ENCODE data around the gene OSBPL2. TPM values are rescaled to one million over a fixed set of nuclear protein-coding genes. Genes with fewer than 3 reads are reported as not detected.
A peak's percentile ranks its signal among the peaks of the same experiment; 100 is the strongest.

Gene OSBPL2
- total and polyA plus RNA-seq, 9 of the 15 experiments (the other 6 are each of a cell fraction or from before 2014, with no cell fraction given) = 2.5 to 25.6 (median 14.1) TPM

DNA sequence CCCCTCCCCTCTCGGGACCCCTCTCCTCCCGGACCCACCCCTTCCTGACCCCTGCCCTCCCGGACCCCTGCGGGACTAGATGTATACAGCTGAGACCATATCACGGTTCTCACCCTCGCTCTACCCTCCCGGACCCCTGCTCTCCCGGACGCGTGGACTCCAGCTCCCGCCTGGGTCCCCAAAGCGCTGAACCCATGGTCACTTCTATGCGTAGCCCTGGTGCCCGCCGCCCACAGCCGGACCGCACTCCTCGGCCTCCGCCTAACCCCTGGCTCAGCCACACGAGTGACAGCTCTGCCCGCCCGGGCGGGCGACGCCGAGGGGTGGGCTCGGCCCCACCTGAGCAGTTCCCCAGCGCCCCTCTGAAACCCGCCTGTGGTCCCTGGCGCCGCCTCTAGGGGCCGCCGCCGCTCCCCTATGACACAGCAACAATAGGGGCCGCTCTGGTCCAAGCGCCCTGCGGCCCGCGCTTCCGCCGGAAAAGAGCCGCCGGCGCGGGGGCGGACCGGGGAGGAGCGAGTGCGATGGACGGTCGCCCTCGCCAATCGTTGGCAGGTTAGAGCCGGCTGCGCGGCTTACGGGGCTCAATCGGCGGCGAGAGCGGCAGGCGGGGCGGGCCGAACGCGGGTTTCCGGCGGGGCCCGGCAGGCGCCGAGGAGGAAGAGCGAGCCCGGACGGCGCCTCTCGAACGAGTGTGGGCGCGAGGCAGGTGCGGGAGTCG lies 64.2 kb downstream of the OSBPL2 start, which contains the start of gene ADRM1 (continued):
- TF ChIP-seq, protein P1, sequence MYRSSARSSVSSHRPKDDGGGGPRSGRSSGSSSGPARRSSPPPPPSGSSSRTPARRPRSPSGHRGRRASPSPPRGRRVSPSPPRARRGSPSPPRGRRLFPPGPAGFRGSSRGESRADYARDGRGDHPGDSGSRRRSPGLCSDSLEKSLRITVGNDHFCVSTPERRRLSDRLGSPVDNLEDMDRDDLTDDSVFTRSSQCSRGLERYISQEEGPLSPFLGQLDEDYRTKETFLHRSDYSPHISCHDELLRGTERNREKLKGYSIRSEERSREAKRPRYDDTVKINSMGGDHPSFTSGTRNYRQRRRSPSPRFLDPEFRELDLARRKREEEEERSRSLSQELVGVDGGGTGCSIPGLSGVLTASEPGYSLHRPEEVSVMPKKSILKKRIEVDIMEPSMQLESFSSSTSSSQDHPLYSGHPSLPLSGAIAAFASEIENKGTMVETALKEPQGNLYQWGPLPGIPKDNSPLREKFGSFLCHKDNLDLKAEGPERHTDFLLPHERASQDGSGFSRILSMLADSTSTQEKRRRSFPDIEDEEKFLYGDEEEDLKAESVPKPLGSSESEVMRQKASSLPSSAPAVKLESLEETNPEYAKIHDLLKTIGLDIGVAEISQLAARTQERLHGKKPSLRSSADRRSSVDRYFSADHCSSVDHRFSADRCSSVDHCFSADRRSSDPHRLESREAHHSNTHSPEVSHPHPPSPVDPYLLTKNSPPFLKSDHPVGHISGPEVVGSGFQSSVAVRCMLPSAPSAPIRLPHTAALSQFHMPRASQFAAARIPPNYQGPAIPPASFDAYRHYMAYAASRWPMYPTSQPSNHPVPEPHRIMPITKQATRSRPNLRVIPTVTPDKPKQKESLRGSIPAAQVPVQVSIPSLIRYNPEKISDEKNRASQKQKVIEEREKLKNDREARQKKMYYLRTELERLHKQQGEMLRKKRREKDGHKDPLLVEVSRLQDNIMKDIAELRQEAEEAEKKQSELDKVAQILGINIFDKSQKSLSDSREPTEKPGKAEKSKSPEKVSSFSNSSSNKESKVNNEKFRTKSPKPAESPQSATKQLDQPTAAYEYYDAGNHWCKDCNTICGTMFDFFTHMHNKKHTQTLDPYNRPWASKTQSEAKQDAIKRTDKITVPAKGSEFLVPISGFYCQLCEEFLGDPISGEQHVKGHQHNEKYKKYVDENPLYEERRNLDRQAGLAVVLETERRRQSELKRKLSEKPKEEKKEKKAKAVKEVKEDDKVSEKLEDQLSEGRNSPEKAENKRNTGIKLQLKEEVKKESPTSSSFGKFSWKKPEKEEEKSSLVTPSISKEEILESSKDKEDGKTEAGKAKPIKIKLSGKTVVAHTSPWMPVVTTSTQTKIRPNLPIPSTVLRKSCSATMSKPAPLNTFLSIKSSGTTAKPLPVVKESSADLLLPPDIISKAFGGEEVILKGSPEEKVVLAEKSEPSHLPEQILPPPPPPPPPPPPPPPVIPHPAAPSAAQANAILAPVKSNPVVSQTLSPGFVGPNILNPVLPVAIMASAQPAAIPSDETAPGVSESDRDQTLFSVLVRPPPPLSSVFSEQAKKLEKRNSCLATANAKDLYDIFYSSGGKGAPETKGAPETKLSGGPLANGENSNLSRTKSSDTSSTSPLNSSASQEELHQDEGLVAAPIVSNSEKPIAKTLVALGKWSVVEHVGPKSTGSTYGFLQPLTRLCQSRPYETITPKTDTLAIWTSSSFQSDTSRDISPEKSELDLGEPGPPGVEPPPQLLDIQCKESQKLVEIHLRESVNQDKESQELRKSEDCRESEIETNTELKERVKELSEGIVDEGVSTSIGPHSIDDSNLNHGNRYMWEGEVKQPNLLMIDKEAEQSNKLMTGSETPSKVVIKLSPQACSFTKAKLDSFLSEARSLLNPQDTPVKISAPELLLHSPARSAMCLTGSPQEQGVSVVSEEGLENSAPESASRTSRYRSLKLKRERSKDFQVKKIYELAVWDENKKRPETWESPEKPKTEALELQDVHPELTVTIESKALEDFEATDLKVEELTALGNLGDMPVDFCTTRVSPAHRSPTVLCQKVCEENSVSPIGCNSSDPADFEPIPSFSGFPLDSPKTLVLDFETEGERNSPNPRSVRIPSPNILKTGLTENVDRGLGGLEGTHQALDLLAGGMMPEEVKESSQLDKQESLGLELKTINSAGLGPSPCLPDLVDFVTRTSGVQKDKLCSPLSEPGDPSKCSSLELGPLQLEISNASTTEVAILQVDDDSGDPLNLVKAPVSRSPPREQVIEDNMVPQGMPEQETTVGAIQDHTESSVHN (IDR thresholded peaks at IDR 0.05; ENCODE audit: borderline replicate concordance in 1 of 2, low read depth in 1 of 2) = no peak
- TF ChIP-seq POLR2AphosphoS5 (IDR thresholded peaks at IDR 0.05; ENCODE audit: control insufficient read depth, insufficient read depth, low read depth, low read length) (peak; percentile 73), RBM25 (IDR thresholded peaks at IDR 0.05; ENCODE audit: low read depth, low read length, severe bottlenecking) (peak; percentile 100), CCNT2 (IDR thresholded peaks at IDR 0.05; ENCODE audit: borderline replicate concordance, extremely low read depth, insufficient read length, low read depth, low read length) (peak; percentile 87), LARP7 (IDR thresholded peaks at IDR 0.05) (no peak), SAP30 (IDR thresholded peaks at IDR 0.05; ENCODE audit: borderline replicate concordance, insufficient read depth, low read depth, low read length, poor library complexity, severe bottlenecking) (peak; percentile 52), GABPA (tag; conservative IDR thresholded peaks at IDR 0.05; ENCODE audit: low read depth) (peak; percentile 99), SNIP1 (IDR thresholded peaks at IDR 0.05; ENCODE audit: low read depth) (peak; percentile 70), EP400 (IDR thresholded peaks at IDR 0.05) (peak; percentile 88), BRD4 (IDR thresholded peaks at IDR 0.05) (no peak), XRCC5 (IDR thresholded peaks at IDR 0.05; ENCODE audit: low read depth, low read length) (peak; percentile 85; the same call in 1 of the 2 replicates)
- TF ChIP-seq, protein P2, sequence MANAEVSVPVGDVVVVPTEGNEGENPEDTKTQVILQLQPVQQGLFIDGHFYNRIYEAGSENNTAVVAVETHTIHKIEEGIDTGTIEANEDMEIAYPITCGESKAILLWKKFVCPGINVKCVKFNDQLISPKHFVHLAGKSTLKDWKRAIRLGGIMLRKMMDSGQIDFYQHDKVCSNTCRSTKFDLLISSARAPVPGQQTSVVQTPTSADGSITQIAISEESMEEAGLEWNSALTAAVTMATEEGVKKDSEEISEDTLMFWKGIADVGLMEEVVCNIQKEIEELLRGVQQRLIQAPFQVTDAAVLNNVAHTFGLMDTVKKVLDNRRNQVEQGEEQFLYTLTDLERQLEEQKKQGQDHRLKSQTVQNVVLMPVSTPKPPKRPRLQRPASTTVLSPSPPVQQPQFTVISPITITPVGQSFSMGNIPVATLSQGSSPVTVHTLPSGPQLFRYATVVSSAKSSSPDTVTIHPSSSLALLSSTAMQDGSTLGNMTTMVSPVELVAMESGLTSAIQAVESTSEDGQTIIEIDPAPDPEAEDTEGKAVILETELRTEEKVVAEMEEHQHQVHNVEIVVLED (CRISPR knock-in tag; IDR thresholded peaks at IDR 0.05) = peak; percentile 62
- TF ChIP-seq, protein P3, sequence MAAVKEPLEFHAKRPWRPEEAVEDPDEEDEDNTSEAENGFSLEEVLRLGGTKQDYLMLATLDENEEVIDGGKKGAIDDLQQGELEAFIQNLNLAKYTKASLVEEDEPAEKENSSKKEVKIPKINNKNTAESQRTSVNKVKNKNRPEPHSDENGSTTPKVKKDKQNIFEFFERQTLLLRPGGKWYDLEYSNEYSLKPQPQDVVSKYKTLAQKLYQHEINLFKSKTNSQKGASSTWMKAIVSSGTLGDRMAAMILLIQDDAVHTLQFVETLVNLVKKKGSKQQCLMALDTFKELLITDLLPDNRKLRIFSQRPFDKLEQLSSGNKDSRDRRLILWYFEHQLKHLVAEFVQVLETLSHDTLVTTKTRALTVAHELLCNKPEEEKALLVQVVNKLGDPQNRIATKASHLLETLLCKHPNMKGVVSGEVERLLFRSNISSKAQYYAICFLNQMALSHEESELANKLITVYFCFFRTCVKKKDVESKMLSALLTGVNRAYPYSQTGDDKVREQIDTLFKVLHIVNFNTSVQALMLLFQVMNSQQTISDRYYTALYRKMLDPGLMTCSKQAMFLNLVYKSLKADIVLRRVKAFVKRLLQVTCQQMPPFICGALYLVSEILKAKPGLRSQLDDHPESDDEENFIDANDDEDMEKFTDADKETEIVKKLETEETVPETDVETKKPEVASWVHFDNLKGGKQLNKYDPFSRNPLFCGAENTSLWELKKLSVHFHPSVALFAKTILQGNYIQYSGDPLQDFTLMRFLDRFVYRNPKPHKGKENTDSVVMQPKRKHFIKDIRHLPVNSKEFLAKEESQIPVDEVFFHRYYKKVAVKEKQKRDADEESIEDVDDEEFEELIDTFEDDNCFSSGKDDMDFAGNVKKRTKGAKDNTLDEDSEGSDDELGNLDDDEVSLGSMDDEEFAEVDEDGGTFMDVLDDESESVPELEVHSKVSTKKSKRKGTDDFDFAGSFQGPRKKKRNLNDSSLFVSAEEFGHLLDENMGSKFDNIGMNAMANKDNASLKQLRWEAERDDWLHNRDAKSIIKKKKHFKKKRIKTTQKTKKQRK (IDR thresholded peaks at IDR 0.05; ENCODE audit: borderline replicate concordance, low read depth, low read length) = peak; percentile 59; the same call in 1 of the 2 replicates

Measured in K562 (cell line).